ENCODE data around the gene CENPB.

GRCh38 chr20:3783511-3784195 is 2.9 kb downstream of the CENPB start:
- TF ChIP-seq POLR2A (IDR thresholded peaks at IDR 0.05) (no peak), CTCF (IDR thresholded peaks at IDR 0.05) (no peak)

Measured in testis (tissue), 2 donors.